ENCODE data around the gene BRAF.

- TF ChIP-seq BACH2 (CRISPR knock-in tag; IDR thresholded peaks at IDR 0.05; ENCODE audit: borderline replicate concordance) (no peak), ZNF70 (CRISPR knock-in tag; IDR thresholded peaks at IDR 0.05) (no peak), ESRRG (CRISPR knock-in tag; IDR thresholded peaks at IDR 0.05) (no peak), PATZ1 (CRISPR knock-in tag; IDR thresholded peaks at IDR 0.05; ENCODE audit: borderline replicate concordance) (no peak), RARB (CRISPR knock-in tag; IDR thresholded peaks at IDR 0.05) (no peak), CREB5 (CRISPR knock-in tag; IDR thresholded peaks at IDR 0.05; ENCODE audit: low read depth) (no peak), SNAI2 (CRISPR knock-in tag; IDR thresholded peaks at IDR 0.05) (no peak), POU6F1 (CRISPR knock-in tag; IDR thresholded peaks at IDR 0.05; ENCODE audit: borderline replicate concordance, low read depth) (no peak)
Observed at GRCh38 chr7:140967438-140967837, 42.7 kb upstream of the BRAF start.
